NCI-H1048 (cell line): ENCODE data around the gene FAM168A.

Experiments
- DNase-seq: peaks from one replicate; lab custom pipeline; 2025; lab: John Stamatoyannopoulos, UW

Gene FAM168A

DNA sequence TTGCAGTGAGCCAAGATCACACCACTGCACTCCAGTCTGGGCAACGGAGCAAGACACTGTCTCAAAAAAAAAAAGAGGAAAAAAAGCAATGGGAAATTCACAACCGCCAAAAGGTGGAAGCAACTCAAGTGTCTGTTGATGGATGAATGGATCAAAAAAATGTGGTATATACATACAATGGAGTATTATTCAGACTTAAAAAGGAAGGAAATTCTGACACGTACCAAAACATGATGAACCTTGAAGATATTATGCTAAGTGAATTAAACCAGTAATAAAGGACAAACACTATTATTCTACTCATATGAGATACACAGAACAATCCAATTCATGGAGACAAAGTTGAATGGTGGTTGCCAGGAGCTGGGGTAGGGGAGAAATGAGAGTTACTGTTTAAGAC lies 40.9 kb downstream of the FAM168A start:
- no peak for DNase-seq

DNA sequence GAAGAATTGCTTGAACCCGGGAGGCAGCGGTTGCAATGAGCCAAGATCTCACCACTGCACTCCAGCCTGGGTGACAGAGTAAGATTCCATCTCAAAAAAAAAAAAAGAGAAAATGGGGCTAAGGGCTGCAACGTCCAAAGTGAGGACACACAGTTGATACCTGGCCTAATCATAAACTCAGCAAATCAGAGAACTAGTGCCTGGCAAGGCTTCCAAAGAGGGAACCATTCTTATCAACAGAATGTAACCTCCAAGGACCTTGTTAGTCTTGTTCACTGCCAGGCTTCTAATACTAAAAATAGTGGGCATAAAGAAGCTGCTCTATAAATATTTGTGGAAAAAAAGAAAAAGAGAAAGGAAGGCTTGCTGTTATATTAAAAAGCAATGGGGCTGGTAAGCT lies 42.3 kb downstream of the FAM168A start:
- no peak for DNase-seq

DNA sequence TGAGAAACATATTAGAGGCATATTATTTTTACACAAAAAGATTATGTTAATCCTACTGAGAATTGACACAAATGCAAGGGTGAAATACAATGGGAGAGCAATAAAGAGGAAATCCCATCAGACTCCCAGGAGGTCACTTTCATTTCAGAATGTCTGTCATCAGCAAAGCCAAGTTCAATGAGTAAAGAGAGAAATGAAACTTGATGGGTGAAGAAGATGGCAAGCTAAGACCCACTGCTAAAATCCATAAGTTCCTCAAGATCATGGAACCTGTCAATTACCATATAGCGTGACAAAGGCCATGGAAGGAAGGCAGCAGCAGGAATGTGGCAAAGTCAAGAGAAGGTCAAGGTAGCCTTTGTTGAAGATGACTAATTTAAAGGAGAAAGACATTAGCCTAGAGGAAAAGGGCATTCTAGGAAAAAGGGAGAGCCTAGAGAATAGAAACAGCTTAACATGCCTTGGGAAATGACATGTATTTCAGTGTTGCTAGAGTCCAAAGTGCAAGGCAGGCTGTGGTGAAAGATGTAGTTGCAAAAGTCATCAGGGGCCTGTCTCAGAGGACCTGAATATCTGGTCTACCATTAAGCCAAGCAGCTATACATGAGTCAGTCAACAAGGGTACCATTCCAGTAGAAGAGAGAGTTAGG lies 43.1 kb downstream of the FAM168A start:
- DNase-seq: no peak

DNA sequence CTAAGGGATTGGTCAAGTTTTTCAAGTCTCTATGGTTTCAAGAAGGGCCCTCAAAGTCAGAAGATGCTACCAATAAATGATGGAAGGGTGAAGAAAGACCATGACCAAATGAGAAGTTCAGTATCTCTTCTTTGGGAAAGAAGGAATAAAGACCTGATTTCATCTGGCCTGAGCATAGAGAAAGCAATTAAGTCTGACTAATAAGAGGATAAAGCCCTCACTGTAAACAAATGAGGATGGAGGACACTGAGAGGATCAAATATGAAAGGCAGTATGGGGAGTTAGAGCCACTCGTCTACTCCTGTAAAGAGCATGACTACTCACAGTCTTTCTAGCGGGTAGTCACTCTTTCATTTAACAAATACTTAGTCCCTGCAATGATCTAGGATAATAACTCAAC lies 44.6 kb downstream of the FAM168A start:
- DNase-seq: no peak

DNA sequence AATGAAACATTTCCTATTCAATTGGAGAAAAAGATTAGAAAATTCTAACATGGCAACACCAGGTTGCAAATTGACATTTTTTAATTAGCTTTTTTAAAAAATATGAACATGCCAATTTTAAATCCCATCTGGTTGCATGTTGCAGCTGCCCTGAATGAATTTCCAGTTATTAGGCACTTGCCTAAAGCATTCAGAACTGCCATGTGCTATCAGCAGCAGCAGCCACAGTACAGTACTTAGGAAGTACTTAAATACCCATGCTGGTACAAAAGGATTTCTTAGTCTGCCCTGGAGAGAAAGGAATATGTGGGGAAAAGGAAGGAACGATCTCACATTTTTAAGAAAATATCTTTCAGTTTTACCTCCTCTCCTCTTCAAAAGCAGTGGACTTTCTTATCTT lies 46.2 kb downstream of the FAM168A start:
- DNase-seq: no peak

DNA sequence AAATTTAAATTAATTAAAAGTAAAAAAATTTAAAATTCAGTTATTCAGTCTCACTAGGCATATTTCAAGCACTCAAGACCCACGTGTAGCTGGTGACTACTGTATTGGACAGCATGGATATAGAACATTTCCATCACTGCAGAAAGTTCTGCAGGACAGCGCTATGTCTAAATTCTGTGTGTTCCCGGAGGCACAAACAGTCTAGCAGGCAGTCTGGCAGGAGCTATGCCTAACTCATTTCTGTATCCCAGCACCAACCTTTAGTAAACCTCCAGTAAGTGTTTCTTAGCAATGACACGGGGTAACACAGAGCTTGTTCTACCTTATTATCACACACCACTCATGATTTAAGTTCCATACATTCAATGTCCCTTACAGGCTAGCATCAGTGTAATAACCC lies 48.5 kb downstream of the FAM168A start:
- no peak for DNase-seq

DNA sequence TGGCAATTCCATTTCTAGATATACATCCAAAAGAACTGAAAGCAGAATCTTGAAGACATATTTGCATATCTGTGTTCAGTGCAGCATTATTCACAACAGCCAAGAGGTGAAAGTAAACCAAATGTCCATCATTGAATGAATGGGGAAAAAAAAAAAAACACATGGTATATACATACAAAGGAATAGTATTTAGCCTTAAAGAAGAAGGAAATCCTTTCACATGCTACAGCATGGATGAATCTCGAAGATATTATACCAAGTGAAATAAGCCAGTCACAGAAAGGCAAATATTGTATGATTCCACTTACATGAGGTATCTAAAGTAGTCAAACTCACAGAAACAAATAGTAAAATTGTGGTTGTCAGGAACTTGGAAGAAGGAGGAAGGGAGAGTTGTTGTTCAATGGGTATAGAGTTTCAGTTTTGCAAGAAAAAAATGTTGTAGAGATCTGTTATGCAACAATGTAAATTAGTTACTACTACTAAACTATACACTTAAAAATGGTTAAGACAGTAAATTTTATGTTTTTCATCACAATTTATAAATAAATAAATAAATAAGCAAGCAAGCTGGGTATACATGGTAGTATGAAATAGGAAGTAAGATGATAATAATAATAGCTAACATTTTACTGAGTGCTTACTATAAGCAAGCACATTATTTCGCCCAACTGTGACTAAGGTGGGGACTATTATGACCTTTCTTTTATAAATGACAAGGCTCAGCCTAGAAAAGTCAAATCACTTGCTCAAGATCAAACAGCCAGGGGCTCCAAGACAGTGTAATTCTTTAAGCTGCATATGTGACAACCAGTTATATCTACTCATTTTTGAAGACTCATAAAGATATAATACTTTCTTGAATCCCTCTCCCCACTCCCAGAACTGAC lies 50.0 kb downstream of the FAM168A start:
- DNase-seq: no peak

DNA sequence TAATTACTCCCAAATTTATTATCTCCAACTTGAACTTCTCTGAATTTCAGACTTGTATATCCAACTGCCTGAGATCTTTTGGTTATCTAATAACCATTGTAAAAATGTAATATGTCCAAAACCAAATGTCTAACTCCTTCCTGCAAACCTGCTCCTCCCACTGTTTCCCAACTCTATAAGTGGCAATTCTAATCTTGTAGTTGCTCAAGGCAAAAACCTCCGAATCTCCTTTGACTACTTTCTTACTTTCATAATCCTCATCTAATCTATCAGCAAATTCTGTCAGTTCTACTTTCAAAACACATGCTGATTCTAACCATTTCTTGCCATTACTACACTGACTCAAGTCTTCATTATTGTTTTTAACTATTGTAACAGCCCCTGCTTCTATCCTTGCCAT lies 55.7 kb downstream of the FAM168A start:
- DNase-seq: no peak

DNA sequence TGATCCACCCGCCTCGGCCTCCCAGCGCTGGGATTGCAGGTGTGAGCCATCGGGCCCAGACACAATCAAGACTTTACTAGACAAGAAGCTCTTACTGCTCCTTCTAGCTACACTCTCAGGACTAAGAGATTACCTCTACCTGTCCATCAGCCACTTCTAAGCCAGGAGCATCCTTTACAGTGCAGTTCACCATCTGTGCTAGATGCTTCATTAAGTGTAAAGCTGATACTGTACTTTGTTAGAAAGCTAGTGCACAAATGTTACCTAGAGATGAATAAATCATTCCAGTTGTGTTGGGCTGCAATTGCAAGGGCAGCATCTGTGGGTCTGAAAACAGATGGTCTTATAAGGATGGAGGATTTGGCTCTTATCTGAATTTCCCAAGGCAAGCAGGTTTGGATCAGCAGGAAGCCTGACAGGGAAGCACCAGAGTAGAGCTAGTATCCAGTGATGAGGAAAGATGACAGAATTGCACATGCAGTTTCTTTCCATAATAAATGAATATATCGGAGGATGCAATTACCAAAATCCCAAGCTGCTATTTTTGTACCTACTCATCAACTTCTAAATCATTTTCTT lies 58.3 kb downstream of the FAM168A start:
- DNase-seq: no peak

DNA sequence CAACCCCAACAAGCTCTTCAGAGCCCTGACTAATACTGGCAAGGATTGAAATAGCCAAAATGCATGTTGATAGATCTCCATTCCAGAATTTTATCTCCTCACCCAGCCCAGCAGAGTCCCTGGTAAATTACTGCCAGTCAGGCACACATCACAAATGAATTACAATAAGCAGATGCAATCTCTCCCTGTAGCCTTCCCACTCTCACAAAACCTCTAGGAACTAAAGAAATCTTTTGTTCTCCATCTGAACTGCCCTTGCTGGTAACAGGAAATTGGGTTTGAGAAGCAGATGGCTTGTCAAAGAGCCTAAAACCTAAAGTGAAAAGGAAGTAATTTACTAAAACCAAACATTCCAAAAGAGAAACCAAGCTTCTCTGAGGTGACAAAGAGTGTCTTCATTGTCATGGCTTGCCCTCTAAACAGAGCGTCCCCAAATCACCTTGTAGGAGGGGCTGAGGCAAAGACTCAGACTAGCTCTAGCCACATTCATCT lies 59.5 kb downstream of the FAM168A start:
- DNase-seq: no peak

DNA sequence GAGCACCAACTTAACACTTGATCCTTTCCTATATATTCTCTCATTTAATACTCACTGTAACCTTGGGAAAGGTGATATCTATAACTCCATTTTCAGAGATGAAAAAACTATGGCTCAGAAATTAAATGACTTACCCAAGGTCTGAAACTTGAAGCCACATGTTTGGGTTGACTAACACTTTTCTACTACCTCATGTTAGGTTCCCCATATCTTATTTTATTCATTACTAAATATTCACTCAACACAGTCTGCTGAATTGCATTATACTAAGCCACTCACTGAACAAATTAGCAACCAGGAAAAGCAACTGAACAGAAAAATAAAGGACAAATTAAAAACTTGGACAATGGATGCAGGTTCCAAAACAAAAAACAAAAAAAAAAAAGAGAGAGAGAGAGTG lies 59.9 kb downstream of the FAM168A start:
- DNase-seq: no peak

DNA sequence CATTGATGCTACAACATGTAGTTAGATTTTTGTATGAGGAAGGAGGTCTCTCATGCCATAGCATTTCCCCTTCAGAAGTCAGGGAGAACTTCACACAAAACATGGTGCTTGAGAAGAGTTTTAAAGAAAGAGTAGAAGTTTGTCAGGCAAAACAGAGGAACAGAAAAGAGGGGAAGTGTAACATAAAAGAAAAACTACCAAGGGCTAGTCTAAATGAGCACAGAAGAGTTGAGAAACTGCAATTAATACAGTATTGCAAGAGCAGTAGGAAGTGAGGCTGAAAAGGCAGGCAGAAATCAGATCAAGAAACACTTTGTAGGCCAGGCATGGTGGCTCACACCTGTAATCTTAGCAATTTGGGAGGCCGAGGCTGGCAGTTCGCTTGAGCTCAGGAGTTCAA lies 61.0 kb downstream of the FAM168A start:
- DNase-seq: no peak

DNA sequence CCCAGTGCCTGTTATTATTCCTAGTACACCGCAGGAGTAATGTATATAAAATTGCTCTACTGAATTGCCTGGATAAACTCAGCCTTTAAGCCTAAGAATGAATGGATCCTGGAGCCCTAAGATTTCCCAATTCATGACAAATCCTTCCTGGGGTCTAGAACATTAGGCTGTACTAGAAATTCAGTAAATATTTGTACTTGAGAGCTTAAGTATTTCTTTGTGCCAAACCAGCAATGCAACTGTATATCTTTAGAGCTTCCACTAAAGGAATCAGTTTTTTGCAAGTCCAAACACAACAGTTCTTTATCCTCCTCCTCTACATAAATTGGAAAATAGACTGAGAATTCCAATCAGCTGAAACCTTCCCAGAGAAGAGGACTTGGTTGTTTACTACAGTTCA lies 65.6 kb downstream of the FAM168A start:
- no peak for DNase-seq

DNA sequence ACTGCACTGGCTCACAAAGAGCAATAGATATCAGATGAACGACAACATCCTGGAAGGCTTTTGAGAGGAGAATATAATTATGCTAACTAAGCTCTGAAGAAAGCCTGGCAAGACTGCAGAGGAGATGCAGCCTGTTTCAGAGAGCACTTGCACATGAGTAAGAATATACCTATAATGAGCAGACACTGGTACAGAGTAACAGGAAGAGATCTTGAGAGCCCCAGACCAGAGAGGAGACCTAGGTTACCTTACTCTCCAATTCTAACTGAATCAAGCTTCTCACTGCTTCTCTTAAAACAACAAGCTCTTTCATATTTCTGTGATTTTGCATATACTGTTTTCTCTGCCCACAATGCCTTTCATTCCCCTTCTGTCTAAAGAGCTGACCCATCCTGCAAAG lies 66.5 kb downstream of the FAM168A start:
- DNase-seq: no peak

DNA sequence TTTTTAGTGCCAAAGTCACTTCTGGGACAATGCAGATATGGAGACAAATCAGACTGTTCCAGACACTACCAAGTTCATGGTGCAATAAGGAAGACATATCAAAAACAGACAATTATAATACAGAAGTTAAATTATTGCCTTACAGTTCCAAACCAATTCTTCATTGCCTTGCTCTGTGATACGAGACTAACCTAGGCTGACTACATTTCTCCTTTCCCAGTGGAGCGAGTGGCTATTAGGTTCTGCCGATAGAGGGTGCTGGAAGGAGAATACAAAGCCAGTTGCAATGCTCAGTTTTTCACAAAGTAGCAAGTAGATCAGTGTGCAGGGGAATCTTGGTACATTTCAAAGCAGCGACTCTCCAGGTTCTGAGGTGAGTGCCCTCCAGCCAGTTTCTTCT lies 67.8 kb downstream of the FAM168A start:
- DNase-seq: no peak

DNA sequence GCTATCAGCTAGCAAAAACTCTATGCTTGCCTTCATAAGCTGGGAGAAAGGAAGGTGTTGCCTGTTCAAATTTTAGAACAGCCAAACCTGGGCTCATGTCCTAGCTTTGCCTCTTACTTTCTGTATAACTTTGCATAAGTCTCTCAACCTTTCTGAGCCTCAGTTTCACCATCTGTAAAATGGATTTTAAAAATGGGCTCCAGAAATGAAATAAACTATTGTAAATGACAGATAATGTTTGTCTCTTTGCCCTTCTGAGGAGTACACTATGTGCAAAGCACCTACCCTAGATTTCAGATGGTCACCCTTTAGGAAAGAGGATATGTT lies 68.7 kb downstream of the FAM168A start:
- no peak for DNase-seq

DNA sequence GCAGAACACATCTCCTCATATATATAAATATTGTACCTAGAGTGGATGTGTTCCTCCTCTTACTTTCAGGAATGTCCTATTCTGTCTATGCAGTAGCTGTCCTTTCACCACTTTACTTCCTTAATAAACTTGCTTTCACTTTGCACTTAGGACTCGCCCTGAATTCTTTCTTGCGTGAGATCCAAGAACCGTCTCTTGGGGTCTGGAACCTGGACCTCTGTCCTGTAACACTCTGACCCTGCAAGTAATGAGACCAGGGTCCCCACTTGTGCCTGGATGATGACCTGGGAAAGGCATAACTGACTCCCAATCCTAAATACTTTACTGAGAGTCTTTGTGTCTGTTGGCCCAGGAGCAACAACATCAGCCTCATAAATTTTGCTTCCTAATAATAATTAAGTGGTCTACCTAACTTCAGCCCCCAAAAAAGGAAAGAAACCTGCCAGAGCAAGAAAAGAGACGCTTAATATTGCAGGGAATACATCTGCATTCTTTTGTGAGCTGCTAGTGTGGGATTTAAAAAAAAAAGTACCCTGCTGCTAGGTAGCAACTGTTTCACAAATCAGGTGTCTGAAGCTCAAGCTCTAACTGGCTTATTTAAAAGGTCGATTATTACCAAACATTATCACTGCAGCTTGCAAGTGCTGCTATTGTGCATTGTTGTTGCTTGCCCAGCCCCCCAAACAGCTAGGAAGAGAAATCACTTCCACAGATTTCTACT lies 69.3 kb downstream of the FAM168A start:
- no peak for DNase-seq

DNA sequence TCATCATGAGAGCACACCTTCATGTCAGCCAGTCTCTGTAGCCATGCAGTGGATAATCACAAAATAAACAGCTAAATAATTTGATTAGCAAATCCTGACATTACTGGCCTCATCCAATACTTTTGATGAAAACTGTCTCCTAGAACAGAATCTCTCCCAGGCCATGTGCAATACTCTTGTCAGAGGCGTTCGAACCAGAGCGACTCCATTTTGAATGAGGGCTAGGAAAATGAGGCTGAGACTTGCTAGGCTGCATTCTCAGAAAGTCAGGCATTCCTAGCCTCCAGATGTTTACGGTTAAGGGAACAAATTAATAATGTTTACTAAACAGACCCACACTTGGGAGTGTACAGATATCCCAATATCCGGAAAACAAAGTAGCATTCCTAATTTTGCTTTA lies 69.9 kb downstream of the FAM168A start:
- DNase-seq: no peak

DNA sequence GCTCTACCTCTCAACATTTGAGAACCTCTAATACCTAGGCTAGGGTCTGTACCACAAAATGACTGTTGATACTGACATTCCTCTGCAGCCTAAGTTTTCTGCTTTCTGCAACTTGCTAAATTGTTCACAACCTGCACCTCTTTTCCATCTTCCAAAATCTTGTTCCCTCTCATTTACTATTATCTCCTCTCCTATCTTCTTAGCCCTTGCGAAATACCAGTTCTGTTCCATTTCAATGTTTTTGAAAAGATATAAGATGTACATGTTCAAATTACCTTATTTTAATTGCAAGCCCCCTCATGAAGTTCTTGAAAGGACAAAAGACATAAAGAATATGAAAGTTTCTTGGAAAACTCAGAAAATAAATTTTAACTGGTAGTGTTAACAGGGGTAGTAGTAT lies 72.3 kb downstream of the FAM168A start:
- no peak for DNase-seq

DNA sequence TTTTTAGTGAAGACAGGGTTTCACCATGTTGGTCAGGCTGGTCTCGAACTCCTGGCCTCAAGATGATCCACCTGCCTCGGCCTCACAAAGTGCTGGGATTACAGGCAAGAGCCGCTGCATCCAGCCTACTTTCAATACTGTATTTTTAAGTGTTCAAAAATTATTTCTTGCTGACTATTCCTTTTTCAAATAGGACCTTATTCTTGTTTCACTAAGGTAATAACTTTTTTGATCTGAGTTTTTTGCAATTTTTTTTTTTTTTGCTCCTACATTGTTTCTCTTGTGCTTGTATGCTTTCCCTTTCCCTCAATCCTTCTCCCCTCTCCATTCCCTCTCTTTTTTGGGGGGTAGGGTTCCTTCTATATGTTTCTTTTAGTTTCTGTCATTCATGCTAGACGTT lies 73.1 kb downstream of the FAM168A start:
- no peak for DNase-seq

DNA sequence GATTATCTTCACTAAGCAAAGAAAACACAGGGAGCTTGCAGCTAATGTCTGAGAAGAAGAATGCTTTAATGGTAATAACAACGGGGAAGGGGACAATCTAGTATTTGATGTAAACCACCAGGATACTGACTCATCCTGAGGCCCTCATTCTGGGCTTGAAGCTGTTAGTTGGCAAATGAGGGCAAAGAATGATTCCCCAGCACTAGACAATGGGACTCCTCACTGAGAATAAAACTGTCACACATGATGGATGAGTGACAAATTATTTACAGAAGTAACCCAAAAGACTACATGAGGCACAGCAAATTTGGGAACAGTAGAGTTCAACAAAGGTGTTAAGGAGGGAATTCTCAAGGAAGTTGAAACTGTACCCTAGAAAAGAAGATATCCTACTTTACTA lies 76.3 kb downstream of the FAM168A start:
- DNase-seq: no peak

DNA sequence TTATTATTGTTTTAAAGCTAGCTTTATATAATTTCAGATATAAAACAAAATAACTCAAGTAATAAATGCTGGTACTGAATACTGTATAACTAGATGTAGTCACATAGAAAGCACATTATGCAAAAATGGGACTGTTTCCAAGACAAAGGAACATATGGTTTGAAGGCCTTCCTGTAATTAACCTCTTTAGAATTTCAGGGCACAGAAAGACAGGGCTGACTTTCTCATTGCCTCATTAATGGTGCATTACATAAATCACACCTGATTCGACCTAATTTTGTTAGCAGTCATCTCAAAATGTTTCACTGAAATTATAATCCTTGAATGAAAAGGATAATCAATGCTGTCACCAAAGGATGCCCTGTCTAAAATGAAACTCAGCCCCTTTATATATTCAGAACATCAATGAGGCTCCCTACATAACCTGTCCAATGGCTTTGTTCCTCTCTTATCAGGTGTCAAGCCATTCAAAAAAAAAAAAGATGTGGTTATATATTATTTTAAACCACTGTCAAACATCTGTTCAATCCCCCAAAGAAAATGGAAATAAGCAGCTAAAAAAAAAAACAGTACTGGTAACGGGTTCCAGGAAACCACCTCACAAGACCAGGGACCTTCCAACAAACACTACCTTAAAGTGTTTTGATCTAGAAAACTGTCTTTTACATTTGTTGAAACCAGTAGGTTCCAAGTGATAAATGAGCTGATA lies 77.4 kb downstream of the FAM168A start:
- no peak for DNase-seq
